ENCODE data around the gene CARNS1. TPM values are rescaled to one million over a fixed set of nuclear protein-coding genes. Genes with fewer than 3 reads are reported as not detected.

The CARNS1 gene
- total RNA-seq, 1 experiment from 2014 or later = not detected

DNA sequence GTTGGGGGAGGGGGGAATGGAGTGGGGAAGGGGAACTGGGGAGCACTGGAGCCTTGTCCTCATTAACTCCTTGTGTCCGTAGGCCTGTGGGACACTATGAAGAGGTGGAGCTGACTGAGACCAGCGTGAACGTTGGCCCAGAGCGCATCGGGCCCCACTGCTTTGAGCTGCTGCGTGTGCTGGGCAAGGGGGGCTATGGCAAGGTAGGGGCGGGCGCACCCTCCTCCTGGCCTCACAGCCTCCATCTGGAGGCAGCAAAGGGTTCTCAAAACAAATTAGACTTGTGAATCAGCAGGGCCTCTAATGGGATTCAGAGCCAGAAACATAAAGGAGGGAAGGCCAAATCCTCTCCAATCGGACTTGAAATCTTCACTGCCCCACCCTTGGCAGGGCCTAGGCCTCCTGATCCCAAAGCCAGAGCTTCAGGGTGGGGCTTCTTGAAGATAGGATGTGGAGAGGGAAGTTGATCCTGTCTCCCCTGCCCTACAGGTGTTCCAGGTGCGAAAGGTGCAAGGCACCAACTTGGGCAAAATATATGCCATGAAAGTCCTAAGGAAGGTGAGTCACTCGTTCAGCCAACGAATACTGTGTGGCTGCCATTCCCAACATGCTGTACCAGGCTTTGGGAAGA is 13.7 kb downstream of the CARNS1 start:
- H3K4me2 ChIP-seq (ENCODE audit: low read depth, low read length, poor library complexity, severe bottlenecking) = peak overlapping the region; percentile 93
- H2AFZ ChIP-seq (ENCODE audit: low read length) = no peak overlapping the region
- no peaks in the 10 kb centered on the region for H4K20me1 ChIP-seq (ENCODE audit: insufficient read depth, low read depth, low read length)
- no peaks in the 10 kb centered on the region for H3K9me2 ChIP-seq (replicated peaks; ENCODE audit: insufficient read depth, low read length)
- H3K27me3 ChIP-seq (ENCODE audit: low read length) = no peaks in the 10 kb centered on the region
- peak overlapping the region; percentile 88 for H3K9ac ChIP-seq (ENCODE audit: low read length)
- no peak for DNase-seq
- peaks cover 32% of the 10 kb centered on the region for H3K4me1 ChIP-seq (ENCODE audit: low read length)
- peaks cover 16% of the 10 kb centered on the region for H3K79me2 ChIP-seq (ENCODE audit: low read length)
- peaks cover 5% of the 10 kb centered on the region; the same call in 1 of the 2 replicates for H3K36me3 ChIP-seq (ENCODE audit: insufficient read depth, low read length)
- no peaks in the 10 kb centered on the region for H3K9me3 ChIP-seq (ENCODE audit: low read length)
- peak overlapping the region; percentile 60 for H3K27ac ChIP-seq (ENCODE audit: low read length)
- peak overlapping the region; percentile 87 for H3K4me3 ChIP-seq (ENCODE audit: low read length)

- Histone ChIP-seq H3K9me3 (ENCODE audit: low read length) (no peaks in the 10 kb centered on the region), H4K20me1 (ENCODE audit: insufficient read depth, low read depth, low read length) (no peaks in the 10 kb centered on the region), H3K4me1 (ENCODE audit: low read length) (peaks cover 38% of the 10 kb centered on the region), H2AFZ (ENCODE audit: low read length) (no peak overlapping the region), H3K36me3 (ENCODE audit: insufficient read depth, low read length) (peaks cover 5% of the 10 kb centered on the region; the same call in 1 of the 2 replicates), H3K9me2 (replicated peaks; ENCODE audit: insufficient read depth, low read length) (no peaks in the 10 kb centered on the region), H3K4me3 (ENCODE audit: low read length) (peak overlapping the region; percentile 87; the same call in 1 of the 2 replicates), H3K79me2 (ENCODE audit: low read length) (peaks cover 16% of the 10 kb centered on the region), H3K27ac (ENCODE audit: low read length) (no peak overlapping the region), H3K9ac (ENCODE audit: low read length) (peak overlapping the region; percentile 88), H3K27me3 (ENCODE audit: low read length) (no peaks in the 10 kb centered on the region), H3K4me2 (ENCODE audit: low read depth, low read length, poor library complexity, severe bottlenecking) (peak overlapping the region; percentile 93)
- no peak for DNase-seq
These were observed 14.2 kb downstream of the CARNS1 start for GRCh38 chr11:67429722-67430121.

DNA sequence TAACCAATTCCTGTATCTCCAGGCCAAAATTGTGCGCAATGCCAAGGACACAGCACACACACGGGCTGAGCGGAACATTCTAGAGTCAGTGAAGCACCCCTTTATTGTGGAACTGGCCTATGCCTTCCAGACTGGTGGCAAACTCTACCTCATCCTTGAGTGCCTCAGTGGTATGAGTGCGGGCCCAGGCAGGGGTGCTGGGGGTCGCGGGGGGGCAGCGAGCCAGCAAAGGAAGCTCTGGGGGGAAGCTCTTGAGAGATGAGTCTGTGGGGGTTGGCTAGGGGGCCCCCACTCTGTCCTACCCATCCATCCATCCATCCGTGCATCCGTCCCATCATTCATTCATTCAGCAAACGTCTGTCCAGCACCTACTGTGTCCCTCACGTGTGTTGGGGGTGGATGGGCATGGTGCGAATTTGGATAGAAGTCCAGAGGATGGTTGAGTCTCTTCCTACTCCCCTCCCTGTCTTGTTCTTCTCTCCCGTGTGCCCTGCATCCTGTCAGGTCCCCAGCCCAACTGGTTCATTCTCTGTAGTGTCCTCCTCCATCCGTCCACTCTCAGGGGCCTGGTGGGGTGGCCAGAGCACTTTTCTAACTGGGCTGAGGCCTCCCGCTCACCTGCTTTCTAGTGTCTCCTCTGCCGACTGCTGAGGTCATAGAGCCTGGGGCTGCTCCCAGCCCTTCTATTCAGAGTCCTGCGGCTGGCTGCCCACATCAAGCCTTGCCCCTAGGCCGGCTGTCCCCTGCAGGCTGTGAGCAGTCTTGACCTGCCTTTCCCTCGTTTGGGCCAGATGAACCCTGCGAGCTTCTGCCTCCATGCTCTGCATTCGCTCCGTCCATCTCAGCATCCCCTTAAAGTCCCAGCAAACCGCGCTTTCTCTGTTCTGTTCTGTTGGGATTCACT is 16.1 kb downstream of the CARNS1 start:
- peaks cover 21% of the 10 kb centered on the region for H3K79me2 ChIP-seq (ENCODE audit: low read length)
- H2AFZ ChIP-seq (ENCODE audit: low read length) = no peak overlapping the region
- H3K9me3 ChIP-seq (ENCODE audit: low read length) = no peaks in the 10 kb centered on the region
- no peaks in the 10 kb centered on the region for H3K27me3 ChIP-seq (ENCODE audit: low read length)
- no peaks in the 10 kb centered on the region for H3K9me2 ChIP-seq (replicated peaks; ENCODE audit: insufficient read depth, low read length)
- H3K27ac ChIP-seq (ENCODE audit: low read length) = no peak overlapping the region
- DNase-seq = no peak
- peaks cover 57% of the 10 kb centered on the region for H3K4me1 ChIP-seq (ENCODE audit: low read length)
- no peak overlapping the region for H3K4me3 ChIP-seq (ENCODE audit: low read length)
- peaks cover 5% of the 10 kb centered on the region; the same call in 1 of the 2 replicates for H3K36me3 ChIP-seq (ENCODE audit: insufficient read depth, low read length)
- H3K9ac ChIP-seq (ENCODE audit: low read length) = no peak overlapping the region
- peaks cover 7% of the 10 kb centered on the region; the same call in 1 of the 2 replicates for H4K20me1 ChIP-seq (ENCODE audit: insufficient read depth, low read depth, low read length)
- H3K4me2 ChIP-seq (ENCODE audit: low read depth, low read length, poor library complexity, severe bottlenecking) = no peak overlapping the region

- no peaks in the 10 kb centered on the region for H3K9me3 ChIP-seq (ENCODE audit: low read length)
- H3K36me3 ChIP-seq (ENCODE audit: insufficient read depth, low read length) = peaks cover 5% of the 10 kb centered on the region; the same call in 1 of the 2 replicates
- DNase-seq = no peak
- H3K9me2 ChIP-seq (replicated peaks; ENCODE audit: insufficient read depth, low read length) = no peaks in the 10 kb centered on the region
- H3K27ac ChIP-seq (ENCODE audit: low read length) = peak overlapping the region; percentile 100
- H2AFZ ChIP-seq (ENCODE audit: low read length) = no peak overlapping the region
- H4K20me1 ChIP-seq (ENCODE audit: insufficient read depth, low read depth, low read length) = peaks cover 7% of the 10 kb centered on the region; the same call in 1 of the 2 replicates
- peak overlapping the region; percentile 95; the same call in 1 of the 2 replicates for H3K9ac ChIP-seq (ENCODE audit: low read length)
- no peaks in the 10 kb centered on the region for H3K27me3 ChIP-seq (ENCODE audit: low read length)
- H3K79me2 ChIP-seq (ENCODE audit: low read length) = peaks cover 30% of the 10 kb centered on the region
- peaks cover 56% of the 10 kb centered on the region for H3K4me1 ChIP-seq (ENCODE audit: low read length)
- H3K4me2 ChIP-seq (ENCODE audit: low read depth, low read length, poor library complexity, severe bottlenecking) = peak overlapping the region; percentile 73
- H3K4me3 ChIP-seq (ENCODE audit: low read length) = no peak overlapping the region
These were observed 17.3 kb downstream of the CARNS1 start for GRCh38 chr11:67432655-67433349.

DNA sequence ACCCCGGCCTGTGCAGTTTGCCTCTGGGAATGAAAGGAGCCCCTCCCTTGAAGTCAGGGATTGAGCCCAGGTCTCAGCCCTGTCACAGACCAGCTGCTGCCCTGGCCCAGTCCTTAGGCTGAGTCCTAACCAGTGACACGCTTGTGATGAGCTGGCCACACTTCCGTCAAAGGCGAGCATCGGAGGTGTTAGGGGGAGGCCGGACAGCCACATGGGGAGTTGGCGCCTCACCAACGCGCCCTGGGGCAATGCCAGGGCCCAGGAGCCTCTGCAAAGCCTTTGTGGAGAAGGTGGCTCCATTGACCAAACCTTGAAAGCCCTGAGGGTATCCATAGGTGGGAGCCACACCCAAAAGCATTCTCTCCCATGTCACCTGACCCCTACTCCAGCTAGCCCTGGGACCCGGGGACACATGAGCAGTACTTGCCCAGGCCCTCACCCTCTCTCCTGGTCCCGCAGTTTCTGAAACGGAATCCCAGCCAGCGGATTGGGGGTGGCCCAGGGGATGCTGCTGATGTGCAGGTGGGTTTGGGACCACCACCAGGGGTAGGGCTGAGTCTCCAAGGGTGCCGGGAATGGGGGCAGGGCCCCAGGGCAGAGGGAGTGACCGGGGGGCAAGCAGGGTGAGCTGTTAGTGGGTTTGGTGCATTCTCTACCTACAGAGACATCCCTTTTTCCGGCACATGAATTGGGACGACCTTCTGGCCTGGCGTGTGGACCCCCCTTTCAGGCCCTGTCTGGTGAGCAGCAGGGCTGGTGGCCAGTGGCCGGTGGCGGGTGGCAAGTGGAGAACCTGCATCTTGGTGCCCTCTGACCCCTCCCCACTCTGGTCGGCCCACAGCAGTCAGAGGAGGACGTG is 18.3 kb downstream of the CARNS1 start:
- peaks cover 28% of the 10 kb centered on the region for H3K79me2 ChIP-seq (ENCODE audit: low read length)

DNA sequence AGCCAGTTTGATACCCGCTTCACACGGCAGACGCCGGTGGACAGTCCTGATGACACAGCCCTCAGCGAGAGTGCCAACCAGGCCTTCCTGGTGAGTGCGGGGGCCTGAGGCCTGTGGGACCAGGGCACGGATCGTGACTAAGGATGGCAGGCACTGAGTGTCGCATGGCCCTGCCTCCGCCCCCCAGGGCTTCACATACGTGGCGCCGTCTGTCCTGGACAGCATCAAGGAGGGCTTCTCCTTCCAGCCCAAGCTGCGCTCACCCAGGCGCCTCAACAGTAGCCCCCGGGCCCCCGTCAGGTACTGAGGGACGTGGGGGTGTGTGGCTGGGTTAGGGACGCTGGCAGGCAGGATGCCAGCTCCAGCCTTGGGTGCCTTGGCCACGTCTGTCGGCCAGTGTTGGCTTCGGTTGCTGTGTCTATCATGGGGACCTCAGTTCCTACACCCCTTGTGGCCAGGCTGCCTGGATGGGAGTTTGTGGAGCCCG is 19.0 kb downstream of the CARNS1 start:
- H4K20me1 ChIP-seq (ENCODE audit: insufficient read depth, low read depth, low read length) = peaks cover 7% of the 10 kb centered on the region; the same call in 1 of the 2 replicates
- peak overlapping the region; percentile 73 for H3K4me2 ChIP-seq (ENCODE audit: low read depth, low read length, poor library complexity, severe bottlenecking)
- DNase-seq = peak; percentile 73
- H2AFZ ChIP-seq (ENCODE audit: low read length) = no peak overlapping the region
- no peaks in the 10 kb centered on the region for H3K27me3 ChIP-seq (ENCODE audit: low read length)
- H3K79me2 ChIP-seq (ENCODE audit: low read length) = peaks cover 28% of the 10 kb centered on the region
- peaks cover 66% of the 10 kb centered on the region for H3K4me1 ChIP-seq (ENCODE audit: low read length)
- H3K9me3 ChIP-seq (ENCODE audit: low read length) = no peaks in the 10 kb centered on the region
- H3K27ac ChIP-seq (ENCODE audit: low read length) = peak overlapping the region; percentile 100
- peak overlapping the region; percentile 95 for H3K9ac ChIP-seq (ENCODE audit: low read length)
- no peaks in the 10 kb centered on the region for H3K9me2 ChIP-seq (replicated peaks; ENCODE audit: insufficient read depth, low read length)
- H3K36me3 ChIP-seq (ENCODE audit: insufficient read depth, low read length) = peaks cover 5% of the 10 kb centered on the region; the same call in 1 of the 2 replicates
- peak overlapping the region; percentile 86; the same call in 1 of the 2 replicates for H3K4me3 ChIP-seq (ENCODE audit: low read length)

More for the DNA sequence above, 18.3 kb downstream of the CARNS1 start:
- Histone ChIP-seq H3K9ac (ENCODE audit: low read length) (peak overlapping the region; percentile 95), H2AFZ (ENCODE audit: low read length) (no peak overlapping the region), H3K4me3 (ENCODE audit: low read length) (peak overlapping the region; percentile 86; the same call in 1 of the 2 replicates), H3K9me3 (ENCODE audit: low read length) (no peaks in the 10 kb centered on the region), H3K9me2 (replicated peaks; ENCODE audit: insufficient read depth, low read length) (no peaks in the 10 kb centered on the region), H3K27me3 (ENCODE audit: low read length) (no peaks in the 10 kb centered on the region), H3K4me2 (ENCODE audit: low read depth, low read length, poor library complexity, severe bottlenecking) (peak overlapping the region; percentile 73), H3K36me3 (ENCODE audit: insufficient read depth, low read length) (peaks cover 5% of the 10 kb centered on the region; the same call in 1 of the 2 replicates), H3K4me1 (ENCODE audit: low read length) (peaks cover 64% of the 10 kb centered on the region), H4K20me1 (ENCODE audit: insufficient read depth, low read depth, low read length) (peaks cover 7% of the 10 kb centered on the region; the same call in 1 of the 2 replicates), H3K27ac (ENCODE audit: low read length) (peak overlapping the region; percentile 100)
- peak; percentile 68 for DNase-seq
